ENCODE results near the gene TOM1. TPM values are rescaled to one million over a fixed set of nuclear protein-coding genes. Genes with fewer than 3 reads are reported as not detected.

The TOM1 gene
- total RNA-seq, 1 experiment from 2014 or later: 8.3 TPM

DNA sequence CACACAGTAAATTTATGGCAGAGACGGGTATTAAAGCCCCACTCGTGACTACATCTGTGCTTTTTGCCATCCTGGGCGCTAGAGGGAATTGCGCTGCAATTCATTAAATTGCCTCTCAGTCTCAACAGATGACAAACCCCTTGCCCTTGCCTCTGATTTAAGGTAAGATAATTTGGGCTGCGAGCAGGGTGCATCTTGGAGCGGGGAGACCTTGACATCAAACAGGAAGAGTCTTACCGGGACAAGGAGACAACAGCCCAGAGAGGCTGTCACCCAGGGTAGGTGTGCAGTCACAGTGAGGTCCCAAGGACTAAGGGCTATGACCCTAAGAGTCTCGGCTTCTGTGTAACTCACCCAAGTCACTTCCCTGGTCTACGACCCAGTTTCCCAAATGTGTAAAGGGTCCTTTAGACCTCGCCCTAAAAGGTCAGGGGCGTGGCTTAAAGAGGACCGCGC lies 449 bp upstream of the TOM1 start:
- no peaks in the 10 kb centered on the region for H3K9me3 ChIP-seq (ENCODE audit: low read length)
- H3K36me3 ChIP-seq (ENCODE audit: insufficient read depth, low read length): peaks cover 14% of the 10 kb centered on the region; the same call in 1 of the 2 replicates
- peak overlapping the region; percentile 82 for H3K9ac ChIP-seq (ENCODE audit: low read length)
- no peaks in the 10 kb centered on the region for H4K20me1 ChIP-seq (ENCODE audit: insufficient read depth, low read depth, low read length)
- peak overlapping the region; percentile 5; the same call in 1 of the 2 replicates for H3K27ac ChIP-seq (ENCODE audit: low read length)
- H2AFZ ChIP-seq (ENCODE audit: low read length): no peak overlapping the region
- H3K9me2 ChIP-seq (replicated peaks; ENCODE audit: insufficient read depth, low read length): no peaks in the 10 kb centered on the region
- peak overlapping the region; percentile 77 for H3K4me3 ChIP-seq (ENCODE audit: low read length)
- no peaks in the 10 kb centered on the region for H3K79me2 ChIP-seq (ENCODE audit: low read length)
- no peaks in the 10 kb centered on the region for H3K27me3 ChIP-seq (ENCODE audit: low read length)
- no peak for DNase-seq
- H3K4me1 ChIP-seq (ENCODE audit: low read length): peaks cover 17% of the 10 kb centered on the region
- peak overlapping the region; percentile 94 for H3K4me2 ChIP-seq (ENCODE audit: low read depth, low read length, poor library complexity, severe bottlenecking)

DNA sequence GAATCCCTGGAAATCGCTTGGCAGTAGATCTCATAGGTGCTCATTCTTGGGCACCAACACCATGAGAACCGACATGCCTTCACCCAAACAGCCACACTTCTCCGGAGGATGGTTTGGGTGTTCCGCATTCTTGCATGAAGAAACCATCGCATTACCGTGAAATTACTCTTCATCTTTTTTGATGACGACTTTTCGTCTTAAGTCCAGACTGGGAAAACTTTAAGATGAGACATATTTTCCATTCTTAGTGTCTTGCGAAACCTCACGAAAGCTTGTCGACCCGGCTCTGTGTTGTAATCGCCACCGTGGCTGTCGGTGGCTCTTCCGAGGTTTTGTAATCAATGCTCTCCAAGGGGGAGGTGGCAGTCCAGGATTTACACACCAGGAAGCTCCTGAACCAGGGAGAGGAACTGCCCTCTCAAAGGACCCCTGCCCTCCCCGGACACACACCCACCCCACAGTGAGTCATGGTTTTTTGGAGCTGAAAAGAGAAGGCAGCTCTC lies 1.7 kb downstream of the TOM1 start:
- H3K9ac ChIP-seq (ENCODE audit: low read length): no peak overlapping the region
- H3K4me1 ChIP-seq (ENCODE audit: low read length): peaks cover 20% of the 10 kb centered on the region
- DNase-seq: no peak
- H2AFZ ChIP-seq (ENCODE audit: low read length): no peak overlapping the region
- no peaks in the 10 kb centered on the region for H4K20me1 ChIP-seq (ENCODE audit: insufficient read depth, low read depth, low read length)
- H3K27me3 ChIP-seq (ENCODE audit: low read length): no peaks in the 10 kb centered on the region
- H3K79me2 ChIP-seq (ENCODE audit: low read length): no peaks in the 10 kb centered on the region
- H3K4me2 ChIP-seq (ENCODE audit: low read depth, low read length, poor library complexity, severe bottlenecking): no peak overlapping the region
- no peak overlapping the region for H3K4me3 ChIP-seq (ENCODE audit: low read length)
- 0 out of 2 replicates have a peak, but pooled peaks cover under 1% of the 10 kb centered on the region for H3K36me3 ChIP-seq (ENCODE audit: insufficient read depth, low read length)
- no peaks in the 10 kb centered on the region for H3K9me3 ChIP-seq (ENCODE audit: low read length)
- no peaks in the 10 kb centered on the region for H3K9me2 ChIP-seq (replicated peaks; ENCODE audit: insufficient read depth, low read length)
- H3K27ac ChIP-seq (ENCODE audit: low read length): no peak overlapping the region

DNA sequence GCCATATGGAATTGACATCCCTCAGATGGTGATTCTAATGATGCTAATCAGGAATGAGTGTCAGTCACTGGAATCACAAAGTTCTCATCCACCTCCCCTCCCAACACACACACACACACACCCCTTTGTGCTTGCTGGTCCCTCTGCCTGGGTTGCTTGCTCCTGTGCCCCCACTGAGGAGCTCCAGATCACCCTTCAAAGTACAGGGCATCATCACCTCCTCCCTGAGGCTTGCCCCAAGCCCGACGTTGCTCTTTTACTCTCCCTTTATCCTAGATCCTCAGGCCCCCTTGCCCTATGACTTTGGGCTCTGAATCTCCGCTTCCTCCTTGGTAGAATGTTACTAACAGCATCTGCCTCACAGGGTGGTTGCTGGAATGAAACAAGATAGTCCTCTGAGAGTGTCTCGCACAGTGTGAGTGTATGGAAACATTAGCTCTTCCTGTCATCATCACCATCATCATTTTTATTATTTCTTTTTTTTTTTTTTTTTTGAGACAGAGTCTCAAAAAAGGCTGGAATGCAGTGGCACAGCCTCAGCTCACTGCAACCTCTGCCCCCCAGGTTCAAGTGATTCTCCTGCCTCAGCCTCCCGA lies 3.4 kb downstream of the TOM1 start:
- Histone ChIP-seq H3K9ac (ENCODE audit: low read length) (no peak overlapping the region), H3K36me3 (ENCODE audit: insufficient read depth, low read length) (no peaks in the 10 kb centered on the region), H3K4me3 (ENCODE audit: low read length) (no peak overlapping the region), H3K9me3 (ENCODE audit: low read length) (no peaks in the 10 kb centered on the region), H3K27ac (ENCODE audit: low read length) (no peak overlapping the region), H3K4me2 (ENCODE audit: low read depth, low read length, poor library complexity, severe bottlenecking) (no peak overlapping the region), H3K4me1 (ENCODE audit: low read length) (peaks cover 22% of the 10 kb centered on the region), H2AFZ (ENCODE audit: low read length) (no peak overlapping the region), H3K9me2 (replicated peaks; ENCODE audit: insufficient read depth, low read length) (no peaks in the 10 kb centered on the region), H3K79me2 (ENCODE audit: low read length) (no peaks in the 10 kb centered on the region), H4K20me1 (ENCODE audit: insufficient read depth, low read depth, low read length) (no peaks in the 10 kb centered on the region), H3K27me3 (ENCODE audit: low read length) (no peaks in the 10 kb centered on the region)
- no peak for DNase-seq

DNA sequence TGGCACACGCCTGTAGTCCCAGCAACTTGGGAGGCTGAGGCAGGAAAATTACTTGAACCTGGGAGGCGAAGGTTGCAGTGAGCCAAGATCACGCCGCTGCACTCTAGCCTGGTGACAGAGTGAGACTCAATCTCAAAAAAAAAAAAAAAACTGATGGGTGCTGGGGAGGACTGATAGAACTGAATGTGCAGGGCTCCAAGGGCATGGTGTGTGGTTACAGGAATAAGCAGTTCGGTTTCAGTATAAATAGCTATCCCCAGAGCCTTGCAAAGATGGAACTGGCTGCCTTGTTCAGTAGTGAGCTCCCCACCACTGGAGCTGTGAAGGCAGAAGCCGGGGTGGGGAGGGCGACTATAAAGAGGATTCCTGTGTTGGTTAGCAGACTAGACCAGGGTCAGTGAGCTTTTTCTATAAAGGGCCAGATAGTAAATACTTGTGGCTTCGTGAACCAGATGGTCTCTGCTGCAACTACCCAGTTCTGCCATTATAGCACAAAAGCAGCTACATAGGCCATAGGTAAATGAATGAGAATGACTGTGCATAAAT lies 5.9 kb downstream of the TOM1 start:
- H3K27me3 ChIP-seq (ENCODE audit: low read length): no peaks in the 10 kb centered on the region
- no peak overlapping the region for H2AFZ ChIP-seq (ENCODE audit: low read length)
- no peaks in the 10 kb centered on the region for H3K36me3 ChIP-seq (ENCODE audit: insufficient read depth, low read length)
- H3K4me1 ChIP-seq (ENCODE audit: low read length): peaks cover 17% of the 10 kb centered on the region
- H3K27ac ChIP-seq (ENCODE audit: low read length): no peak overlapping the region
- no peak overlapping the region for H3K4me3 ChIP-seq (ENCODE audit: low read length)
- no peak overlapping the region for H3K4me2 ChIP-seq (ENCODE audit: low read depth, low read length, poor library complexity, severe bottlenecking)
- H3K9ac ChIP-seq (ENCODE audit: low read length): no peak overlapping the region
- H4K20me1 ChIP-seq (ENCODE audit: insufficient read depth, low read depth, low read length): 0 out of 2 replicates have a peak, but pooled peaks cover under 1% of the 10 kb centered on the region
- no peaks in the 10 kb centered on the region for H3K79me2 ChIP-seq (ENCODE audit: low read length)
- H3K9me2 ChIP-seq (replicated peaks; ENCODE audit: insufficient read depth, low read length): no peaks in the 10 kb centered on the region
- no peaks in the 10 kb centered on the region for H3K9me3 ChIP-seq (ENCODE audit: low read length)
- DNase-seq: no peak

DNA sequence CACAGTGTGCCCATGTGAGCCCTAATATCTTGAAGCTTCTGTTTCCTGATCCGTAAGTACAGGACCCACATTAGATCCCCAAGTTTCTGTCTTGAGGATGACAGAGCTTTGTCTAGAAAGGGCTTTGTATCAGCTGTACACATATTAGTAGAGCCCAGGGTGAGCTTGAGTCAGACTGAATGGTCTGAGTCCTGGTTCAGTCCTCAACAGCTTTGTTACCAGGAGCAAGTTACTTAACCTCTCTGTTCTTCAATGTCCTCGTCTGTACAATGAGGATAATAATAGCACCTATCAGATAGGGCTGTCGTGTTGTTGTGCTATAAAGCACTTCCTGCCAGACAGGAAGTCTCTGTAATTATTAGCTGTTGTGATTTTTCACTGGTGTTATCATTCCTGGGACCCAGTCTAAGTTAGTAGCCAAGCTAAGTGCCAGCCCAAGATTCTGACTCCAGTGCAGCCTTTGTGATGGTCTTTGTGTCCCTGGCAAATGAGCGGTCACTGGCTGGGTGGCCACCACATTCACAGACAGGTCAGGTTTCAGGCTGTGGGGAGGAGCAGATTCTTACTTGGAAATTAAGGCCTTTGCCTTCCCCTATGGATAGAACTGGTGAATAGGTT lies 6.8 kb downstream of the TOM1 start:
- Histone ChIP-seq H3K4me1 (ENCODE audit: low read length) (peaks cover 13% of the 10 kb centered on the region), H4K20me1 (ENCODE audit: insufficient read depth, low read depth, low read length) (0 out of 2 replicates have a peak, but pooled peaks cover 9% of the 10 kb centered on the region), H3K4me3 (ENCODE audit: low read length) (no peak overlapping the region), H3K9me2 (replicated peaks; ENCODE audit: insufficient read depth, low read length) (no peaks in the 10 kb centered on the region), H3K9ac (ENCODE audit: low read length) (no peak overlapping the region), H3K27me3 (ENCODE audit: low read length) (no peaks in the 10 kb centered on the region), H3K9me3 (ENCODE audit: low read length) (no peaks in the 10 kb centered on the region), H2AFZ (ENCODE audit: low read length) (no peak overlapping the region), H3K79me2 (ENCODE audit: low read length) (no peaks in the 10 kb centered on the region), H3K36me3 (ENCODE audit: insufficient read depth, low read length) (no peaks in the 10 kb centered on the region), H3K27ac (ENCODE audit: low read length) (no peak overlapping the region), H3K4me2 (ENCODE audit: low read depth, low read length, poor library complexity, severe bottlenecking) (no peak overlapping the region)
- DNase-seq: no peak

DNA sequence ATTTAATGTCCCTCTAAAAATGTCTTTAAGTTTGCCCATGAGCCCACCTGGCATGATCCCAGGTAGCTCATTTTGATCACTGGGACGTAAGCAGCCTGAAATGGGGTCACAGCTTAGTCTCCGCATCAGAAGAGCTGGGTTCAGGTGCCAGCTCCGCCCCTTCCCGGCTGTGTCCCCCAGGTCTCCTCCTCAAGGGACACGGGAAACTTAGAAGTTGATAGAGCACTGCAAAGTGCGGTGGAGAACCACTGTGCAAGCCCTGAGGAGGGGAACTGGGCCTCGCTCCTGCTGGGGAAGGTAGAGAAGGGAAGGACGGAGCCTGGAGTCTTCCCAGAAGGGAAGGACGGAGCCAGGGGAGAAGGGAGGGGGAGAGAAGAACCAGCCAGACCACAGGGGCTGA lies 7.7 kb downstream of the TOM1 start:
- H3K79me2 ChIP-seq (ENCODE audit: low read length): no peaks in the 10 kb centered on the region
- peaks cover 13% of the 10 kb centered on the region for H3K4me1 ChIP-seq (ENCODE audit: low read length)
- no peaks in the 10 kb centered on the region for H3K9me2 ChIP-seq (replicated peaks; ENCODE audit: insufficient read depth, low read length)
- DNase-seq: no peak
- no peaks in the 10 kb centered on the region for H3K9me3 ChIP-seq (ENCODE audit: low read length)
- H2AFZ ChIP-seq (ENCODE audit: low read length): no peak overlapping the region
- no peak overlapping the region for H3K4me2 ChIP-seq (ENCODE audit: low read depth, low read length, poor library complexity, severe bottlenecking)
- H3K36me3 ChIP-seq (ENCODE audit: insufficient read depth, low read length): no peaks in the 10 kb centered on the region
- H3K27ac ChIP-seq (ENCODE audit: low read length): no peak overlapping the region
- H4K20me1 ChIP-seq (ENCODE audit: insufficient read depth, low read depth, low read length): peaks cover 14% of the 10 kb centered on the region; the same call in 1 of the 2 replicates
- no peak overlapping the region for H3K9ac ChIP-seq (ENCODE audit: low read length)
- H3K27me3 ChIP-seq (ENCODE audit: low read length): no peaks in the 10 kb centered on the region
- no peak overlapping the region for H3K4me3 ChIP-seq (ENCODE audit: low read length)

DNA sequence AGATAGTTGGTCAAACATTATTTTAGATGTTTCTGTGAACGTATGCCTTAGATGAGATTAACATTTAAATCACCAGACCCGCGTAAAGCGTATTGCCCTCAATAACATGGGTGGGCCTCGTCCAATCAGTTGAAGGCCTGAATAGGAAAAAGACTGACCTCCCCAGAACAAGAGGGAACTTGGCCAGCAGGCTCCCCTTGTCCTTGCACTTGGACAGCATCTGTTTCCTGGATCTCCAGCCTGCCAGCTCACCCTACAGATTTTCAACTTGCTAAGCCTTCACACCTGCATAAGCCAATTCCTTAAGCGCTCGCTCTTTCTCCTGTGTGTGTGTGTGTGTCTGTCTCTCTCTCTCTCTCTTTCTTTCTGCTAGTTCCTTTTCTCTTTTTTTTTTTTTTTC lies 8.2 kb downstream of the TOM1 start:
- peaks cover 15% of the 10 kb centered on the region; the same call in 1 of the 2 replicates for H4K20me1 ChIP-seq (ENCODE audit: insufficient read depth, low read depth, low read length)
- no peaks in the 10 kb centered on the region for H3K79me2 ChIP-seq (ENCODE audit: low read length)
- H3K36me3 ChIP-seq (ENCODE audit: insufficient read depth, low read length): no peaks in the 10 kb centered on the region
- no peak overlapping the region for H3K9ac ChIP-seq (ENCODE audit: low read length)
- H3K27me3 ChIP-seq (ENCODE audit: low read length): no peaks in the 10 kb centered on the region
- no peak overlapping the region for H3K4me2 ChIP-seq (ENCODE audit: low read depth, low read length, poor library complexity, severe bottlenecking)
- no peak overlapping the region for H3K27ac ChIP-seq (ENCODE audit: low read length)
- DNase-seq: no peak
- H3K9me2 ChIP-seq (replicated peaks; ENCODE audit: insufficient read depth, low read length): no peaks in the 10 kb centered on the region
- H3K4me1 ChIP-seq (ENCODE audit: low read length): peaks cover 13% of the 10 kb centered on the region
- no peak overlapping the region for H3K4me3 ChIP-seq (ENCODE audit: low read length)
- H2AFZ ChIP-seq (ENCODE audit: low read length): no peak overlapping the region
- no peaks in the 10 kb centered on the region for H3K9me3 ChIP-seq (ENCODE audit: low read length)

DNA sequence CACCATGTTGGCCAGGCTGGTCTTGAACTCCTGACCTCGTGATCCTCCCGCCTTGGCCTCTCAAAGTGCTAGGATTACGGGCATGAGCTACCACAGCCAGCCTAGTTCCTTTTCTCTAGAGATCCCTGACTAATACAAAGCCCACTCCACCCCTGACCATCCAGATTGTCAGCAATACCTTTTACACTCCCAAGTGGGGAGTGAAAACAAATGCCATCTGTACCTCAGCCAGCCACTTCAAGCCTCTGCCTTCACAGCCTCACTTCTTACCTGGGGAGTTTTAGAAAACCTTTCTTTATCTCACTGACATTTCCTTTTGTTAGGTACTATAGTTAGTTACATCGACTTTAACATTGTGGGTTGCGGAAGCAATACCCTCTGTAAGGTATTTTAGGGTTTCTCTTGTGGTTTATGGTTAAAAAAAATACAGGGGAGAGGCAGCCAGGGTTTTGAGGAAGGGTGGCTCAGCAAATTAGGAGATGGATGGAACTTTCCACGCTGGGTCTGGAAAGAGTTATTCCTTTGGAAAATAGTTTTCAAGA lies 8.9 kb downstream of the TOM1 start:
- Histone ChIP-seq H3K79me2 (ENCODE audit: low read length) (no peaks in the 10 kb centered on the region), H3K27me3 (ENCODE audit: low read length) (no peaks in the 10 kb centered on the region), H3K27ac (ENCODE audit: low read length) (no peak overlapping the region), H3K36me3 (ENCODE audit: insufficient read depth, low read length) (no peaks in the 10 kb centered on the region), H3K4me3 (ENCODE audit: low read length) (no peak overlapping the region), H3K4me1 (ENCODE audit: low read length) (peaks cover 13% of the 10 kb centered on the region), H3K9me2 (replicated peaks; ENCODE audit: insufficient read depth, low read length) (no peaks in the 10 kb centered on the region), H2AFZ (ENCODE audit: low read length) (no peak overlapping the region), H3K9ac (ENCODE audit: low read length) (no peak overlapping the region), H3K4me2 (ENCODE audit: low read depth, low read length, poor library complexity, severe bottlenecking) (no peak overlapping the region), H4K20me1 (ENCODE audit: insufficient read depth, low read depth, low read length) (peaks cover 15% of the 10 kb centered on the region; the same call in 1 of the 2 replicates), H3K9me3 (ENCODE audit: low read length) (no peaks in the 10 kb centered on the region)
- no peak for DNase-seq

Data from Karpas-422 (cell line).